ENCODE data around the gene MTR.

- TF ChIP-seq RAD21 (IDR thresholded peaks at IDR 0.05) (no peak), EGR1 (IDR thresholded peaks at IDR 0.05; ENCODE audit: low read depth in 2 of 2) (no peak), CTCF (IDR thresholded peaks at IDR 0.05; ENCODE audit: low read depth, low read length, missing input control) (no peak), GABPA (IDR thresholded peaks at IDR 0.05 in 1 of 2, conservative IDR thresholded peaks at IDR 0.05 in 1 of 2) (no peak), SP1 (IDR thresholded peaks at IDR 0.05) (no peak), REST (IDR thresholded peaks at IDR 0.05) (no peak), TAF1 (conservative IDR thresholded peaks at IDR 0.05) (no peak), ATF3 (IDR thresholded peaks at IDR 0.05) (no peak), MAX (IDR thresholded peaks at IDR 0.05) (no peak), ZBTB33 (IDR thresholded peaks at IDR 0.05) (no peak), FOXA2 (IDR thresholded peaks at IDR 0.05) (no peak), JUND (IDR thresholded peaks at IDR 0.05) (no peak)
Observed at GRCh38 chr1:236799001-236799400, 3.9 kb downstream of the MTR start.
